Spleen (tissue), 11 donors: ENCODE measurements around the gene C19orf53. TPM values are rescaled to one million over a fixed set of nuclear protein-coding genes. Genes with fewer than 3 reads are reported as not detected.

ENCODE experiments used
- DNase-seq: peaks from one replicate; pipeline ENCODE4 v3.0.0-alpha.2; 2020
- H3K27ac ChIP-seq, 8 donors: fragments of 200-600 bp; sonication (generic) in 7 of 8; 1 replicate in 4 of 8; 2 replicates in 4 of 8; pipeline versions ENCODE4 v1.5.0 to v1.8.0; 2016 to 2021; ENCODE audit warnings: inconsistent platforms in 4 of 8, mild to moderate bottlenecking in 4 of 8, moderate library complexity in 1 of 8
- H3K27me3 ChIP-seq, 7 donors: fragments of 200-600 bp; sonication (generic) in 6 of 7; replicated peaks in 1 of 7; 1 replicate in 4 of 7; 2 replicates in 3 of 7; pipeline versions ENCODE4 v1.5.0 to v1.8.0; 2016 to 2021; ENCODE audit warnings: inconsistent platforms in 3 of 7, mild to moderate bottlenecking in 1 of 7
- H3K36me3 ChIP-seq, 6 donors: fragments of 200-600 bp; sonication (generic) in 5 of 6; 1 replicate in 4 of 6; 2 replicates in 2 of 6; pipeline versions ENCODE4 v1.5.0 to v1.8.0; 2016 to 2021; ENCODE audit warnings: inconsistent platforms in 2 of 6
- H3K4me1 ChIP-seq, 6 donors: fragments of 200-600 bp; sonication (generic) in 5 of 6; 1 replicate in 3 of 6; 2 replicates in 3 of 6; pipeline versions ENCODE4 v1.5.0 to v1.8.0; 2016 to 2021; ENCODE audit warnings: inconsistent platforms in 3 of 6
- H3K4me3 ChIP-seq, 8 donors: fragments of 200-600 bp; sonication (generic) in 7 of 8; 1 replicate in 4 of 8; 2 replicates in 4 of 8; pipeline versions ENCODE4 v1.5.0 to v1.8.0; 2016 to 2021; ENCODE audit warnings: inconsistent platforms in 4 of 8, mild to moderate bottlenecking in 4 of 8, moderate library complexity in 2 of 8
- H3K9me3 ChIP-seq, 8 donors: fragments of 200-600 bp; sonication (generic) in 7 of 8; 1 replicate in 4 of 8; 2 replicates in 4 of 8; pipeline versions ENCODE4 v1.5.0 to v1.8.0; 2016 to 2021; ENCODE audit warnings: inconsistent platforms in 4 of 8
- CTCF ChIP-seq, 11 experiments: fragments of 200-600 bp in 7 of 11; fragments of 450-650 bp in 4 of 11; sonication (generic) in 4 of 11; IDR thresholded peaks in 8 of 11; conservative IDR thresholded peaks in 3 of 11; 1 replicate in 7 of 11; 2 replicates in 4 of 11; pipeline versions ENCODE4 v1.4.0 to v1.8.0; 2016 to 2021; ENCODE audit warnings: antibody characterized with exemption in 11 of 11, inconsistent platforms in 4 of 11, mild to moderate bottlenecking in 1 of 11
- POLR2A ChIP-seq, 3 donors: fragments of 450-650 bp; IDR thresholded peaks; one replicate each; pipeline ENCODE4 v1.5.1; 2017; ENCODE audit warnings: antibody characterized with exemption in 3 of 3, mild to moderate bottlenecking in 1 of 3
- POLR2AphosphoS5 ChIP-seq, 3 donors: sonication (generic); formaldehyde crosslinking; IDR thresholded peaks; one replicate each; pipeline ENCODE4 v1.5.1; 2017; ENCODE audit warnings: antibody characterized with exemption in 3 of 3
- WGBS, 5 donors: extraction: QIAGEN DNeasy Blood & Tissue Kit in 3 of 5; methylation state at CpG; one replicate each; pipeline versions ENCODE4 v1.1.5 to v1.1.7; 2013 to 2018; 5-methylcytosine and 5-hydroxymethylcytosine counted together
- intact Hi-C: fragments of 100-400 bp; cut with DNase I; formaldehyde crosslinking; loops from one replicate; pipeline ENCODE4 v1.15.0; 2023; ENCODE audit warnings: low total_unique reads
- polyA plus RNA-seq, 3 donors: library from polyadenylated mRNA; stranded (reverse); fragments of 200-250 nt; gene quantifications; one replicate each; pipeline ENCODE4 v1.2.1, GENCODE V29; 2013
- total RNA-seq, 7 donors: library from RNA; depleted of rRNA in 3 of 7; stranded (reverse); fragments of >200 nt in 3 of 7; fragmentation: NEBNext Ultra II Directional in 4 of 7; extraction: Animal tissue kit (Norgen Biotek cat#: 25700) in 4 of 7; gene quantifications; one replicate each; pipeline versions ENCODE4 v1.1.0 to v1.2.1, GENCODE V29; 2016 to 2021
- donor health status: healthy with polysubstance abuse.
- donor health status: DM: no; HTN: no; CAD: no; lungs with moderate emphysema.
- donor health status: DM: no; HTN: no; CAD: no.
- donor health status: Bipolar disorder and iron deficiency.
- donor health status: healthy.
- donor health status: DM: no; HTN: no; CAD: no.
- donor health status: DM: yes; HTN: yes; CAD: no.

Gene C19orf53
- total and polyA plus RNA-seq, 10 donors: 39.6 to 190 (median 107) TPM

DNA sequence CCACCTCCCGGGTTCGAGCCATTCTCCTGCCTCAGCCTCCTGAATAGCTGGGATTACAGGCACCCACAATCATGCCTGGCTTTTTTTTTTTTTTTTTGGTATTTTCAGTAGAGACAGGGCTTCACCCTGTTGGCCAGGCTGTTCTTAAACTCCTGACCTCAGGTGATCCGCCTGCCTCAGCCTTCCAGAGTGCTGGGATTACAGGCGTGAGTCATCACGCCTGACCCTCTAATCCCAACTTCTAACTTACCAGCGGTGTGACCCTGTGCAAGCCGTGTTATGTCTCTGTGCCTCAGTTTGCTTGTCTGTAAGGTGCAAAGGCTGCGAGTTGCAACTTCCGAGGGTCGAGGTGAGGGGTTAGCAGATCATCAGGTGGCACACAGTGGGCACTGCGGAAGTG lies 38.3 kb downstream of the C19orf53 start:
- intact Hi-C loops: no loop called here
- no peaks in the 10 kb centered on the region for H3K9me3 ChIP-seq
- no peaks in the 10 kb centered on the region for H3K27me3 ChIP-seq
- DNase-seq: no peak
- TF ChIP-seq POLR2A (IDR thresholded peaks at IDR 0.05) (no peak), CTCF (IDR thresholded peaks at IDR 0.05 in 8 of 11, conservative IDR thresholded peaks at IDR 0.05 in 3 of 11) (no peak), POLR2AphosphoS5 (IDR thresholded peaks at IDR 0.05) (no peak)
- peaks cover 0 to 9% (median 0%) of the 10 kb centered on the region in 6 donors for H3K4me1 ChIP-seq
- peaks cover 0 to 100% (median 33%) of the 10 kb centered on the region in 6 donors for H3K36me3 ChIP-seq
- no peak overlapping the region for H3K4me3 ChIP-seq
- 91 to 99% (median 97%) methylated on average over 8 to 11 of the region's 11 CpGs for WGBS, 5 donors
- H3K27ac ChIP-seq: no peak overlapping the region

DNA sequence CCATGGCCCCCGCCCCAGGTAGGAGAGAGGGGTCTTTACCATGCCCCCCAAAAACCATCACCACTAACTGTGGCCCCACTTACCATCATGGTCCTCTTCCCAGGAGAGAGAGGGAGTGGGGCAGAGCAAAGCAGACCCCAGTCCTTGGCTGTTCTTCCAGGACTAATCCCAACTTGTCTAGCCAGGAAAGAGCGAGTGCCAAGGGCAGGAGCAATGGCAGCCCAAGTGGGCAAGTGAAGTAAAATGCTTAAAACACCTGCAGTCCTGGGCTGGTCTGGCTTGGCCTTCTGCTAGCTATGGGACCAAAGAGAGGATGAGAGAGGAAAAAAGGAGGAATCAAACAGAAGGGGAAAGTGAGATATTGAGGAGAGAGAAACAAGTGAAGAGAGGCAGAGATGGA lies 38.9 kb downstream of the C19orf53 start:
- Histone ChIP-seq H3K27ac (no peak overlapping the region), H3K4me3 (no peak overlapping the region), H3K9me3 (no peaks in the 10 kb centered on the region), H3K36me3 (peaks cover 0 to 100% (median 33%) of the 10 kb centered on the region in 6 donors), H3K27me3 (no peaks in the 10 kb centered on the region), H3K4me1 (peaks cover 0 to 9% (median 0%) of the 10 kb centered on the region in 6 donors)
- 87 to 100% (median 100%) methylated on average over 1 to 2 of the region's 2 CpGs for WGBS, 5 donors
- intact Hi-C loops: no loop called here
- no peak for DNase-seq
- TF ChIP-seq POLR2A (IDR thresholded peaks at IDR 0.05) (no peak), POLR2AphosphoS5 (IDR thresholded peaks at IDR 0.05) (no peak), CTCF (IDR thresholded peaks at IDR 0.05 in 8 of 11, conservative IDR thresholded peaks at IDR 0.05 in 3 of 11) (no peak)

DNA sequence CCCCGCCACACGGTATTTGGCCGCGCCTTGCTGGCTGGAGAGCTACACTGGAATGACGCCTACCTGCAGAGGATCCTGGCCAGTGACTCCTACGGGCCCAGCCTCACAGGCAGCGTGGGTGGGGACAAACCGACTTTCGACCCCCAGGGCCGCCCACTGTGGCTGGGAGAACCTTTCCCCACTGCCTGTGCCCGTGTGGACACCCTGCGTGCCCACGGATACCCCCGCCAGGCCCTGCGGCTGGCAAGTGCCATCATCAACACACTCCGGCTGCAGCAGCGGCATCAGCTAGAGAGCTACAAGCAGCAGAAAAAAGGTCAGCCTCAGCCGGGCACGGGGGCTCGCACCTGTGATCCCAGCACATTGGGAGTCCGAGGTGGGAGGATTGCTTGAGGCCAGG lies 40.3 kb downstream of the C19orf53 start:
- peaks cover 0 to 99% (median 23%) of the 10 kb centered on the region in 6 donors for H3K36me3 ChIP-seq
- WGBS, 5 donors: 86 to 93% (median 90%) methylated on average over 4 to 21 of the region's 21 CpGs
- no peaks in the 10 kb centered on the region for H3K9me3 ChIP-seq

GRCh38 chr19:13817018-13817614 lies 42.9 kb downstream of the C19orf53 start:
- Histone ChIP-seq H3K36me3 (peaks cover 0 to 96% (median 20%) of the 10 kb centered on the region in 6 donors), H3K4me3 (peak overlapping the region in 2 of 8 donors; percentile 8 to 33), H3K4me1 (peaks cover 0 to 9% (median 0%) of the 10 kb centered on the region in 6 donors), H3K9me3 (no peaks in the 10 kb centered on the region), H3K27ac (peak overlapping the region in 1 of 8 donors; percentile 1), H3K27me3 (no peaks in the 10 kb centered on the region)
- intact Hi-C loops: no loop called here
- TF ChIP-seq POLR2AphosphoS5 (IDR thresholded peaks at IDR 0.05): peak in 1 of 3 donors; percentile 10
- TF ChIP-seq CTCF (IDR thresholded peaks at IDR 0.05 in 8 of 11, conservative IDR thresholded peaks at IDR 0.05 in 3 of 11): no peak
- 71 to 84% (median 80%) methylated on average over 5 to 11 of the region's 11 CpGs for WGBS, 5 donors
- DNase-seq: peak; percentile 73

More for the DNA sequence above, 40.3 kb downstream of the C19orf53 start:
- Histone ChIP-seq H3K27me3 (no peaks in the 10 kb centered on the region), H3K4me3 (no peak overlapping the region), H3K4me1 (peaks cover 0 to 9% (median 0%) of the 10 kb centered on the region in 6 donors), H3K27ac (no peak overlapping the region)
- intact Hi-C loops: no loop called here
- peak in 2 of 3 donors; percentile 12 to 48 for TF ChIP-seq POLR2AphosphoS5 (IDR thresholded peaks at IDR 0.05)
- TF ChIP-seq POLR2A (IDR thresholded peaks at IDR 0.05): no peak
- no peak for DNase-seq
